ENCODE measurements around the gene PPP6R3.

- TF ChIP-seq CTCF (IDR thresholded peaks at IDR 0.05; ENCODE audit: low read depth, low read length) (no peak), MYC (IDR thresholded peaks at IDR 0.05; ENCODE audit: low read depth, low read length) (no peak), MAX (IDR thresholded peaks at IDR 0.05; ENCODE audit: low read depth, low read length) (no peak), POLR2A (IDR thresholded peaks at IDR 0.05; ENCODE audit: extremely low read depth, insufficient read length) (no peak)
Observed at GRCh38 chr11:68479390-68479789, 18.8 kb downstream of the PPP6R3 start.
